GM20000 (cell line): ENCODE results near the gene SLC38A8.

ENCODE experiments used
- DNase-seq: peaks from one replicate; pipeline ENCODE4 v3.0.0; 2012; ENCODE audit warnings: low spot score
- CTCF ChIP-seq: IDR thresholded peaks from 2 replicates; pipeline ENCODE4 v1.5.1; 2012; ENCODE audit warnings: mild to moderate bottlenecking, control low read depth; ENCODE audit errors: extremely low read depth, missing control alignments

Gene SLC38A8

GRCh38 chr16:84038469-84038868, 4.1 kb downstream of the SLC38A8 start:
- no peak for DNase-seq
- no peak for TF ChIP-seq CTCF

DNA sequence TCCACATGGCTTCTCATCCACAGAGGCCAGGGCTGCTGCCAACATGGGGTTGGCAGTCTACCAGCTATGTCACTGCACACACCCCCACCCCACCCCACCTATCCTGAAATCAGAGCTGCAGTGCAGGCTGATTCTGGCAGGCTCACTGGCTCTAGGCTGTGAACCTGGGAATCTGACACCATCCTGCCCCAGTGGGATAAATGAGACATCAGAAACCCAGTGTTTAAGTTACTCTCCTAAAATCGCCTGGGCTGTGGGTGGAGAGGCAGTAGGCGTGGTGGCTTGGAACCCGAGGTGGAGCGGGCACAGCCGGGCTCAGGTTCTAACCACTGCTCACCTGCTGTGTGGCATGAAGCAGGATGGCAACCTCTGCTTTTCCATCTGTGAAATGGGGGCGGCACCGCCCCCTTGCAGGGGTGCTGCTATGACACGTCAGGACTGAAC, 5.6 kb downstream of the SLC38A8 start:
- DNase-seq = no peak
- TF ChIP-seq CTCF = no peak

- DNase-seq = no peak
- no peak for TF ChIP-seq CTCF
Measured at GRCh38 chr16:84036131-84036530, 6.5 kb downstream of the SLC38A8 start.

- DNase-seq = no peak
- TF ChIP-seq CTCF = no peak
Measured at GRCh38 chr16:84034516-84034915, 8.1 kb downstream of the SLC38A8 start.

DNA sequence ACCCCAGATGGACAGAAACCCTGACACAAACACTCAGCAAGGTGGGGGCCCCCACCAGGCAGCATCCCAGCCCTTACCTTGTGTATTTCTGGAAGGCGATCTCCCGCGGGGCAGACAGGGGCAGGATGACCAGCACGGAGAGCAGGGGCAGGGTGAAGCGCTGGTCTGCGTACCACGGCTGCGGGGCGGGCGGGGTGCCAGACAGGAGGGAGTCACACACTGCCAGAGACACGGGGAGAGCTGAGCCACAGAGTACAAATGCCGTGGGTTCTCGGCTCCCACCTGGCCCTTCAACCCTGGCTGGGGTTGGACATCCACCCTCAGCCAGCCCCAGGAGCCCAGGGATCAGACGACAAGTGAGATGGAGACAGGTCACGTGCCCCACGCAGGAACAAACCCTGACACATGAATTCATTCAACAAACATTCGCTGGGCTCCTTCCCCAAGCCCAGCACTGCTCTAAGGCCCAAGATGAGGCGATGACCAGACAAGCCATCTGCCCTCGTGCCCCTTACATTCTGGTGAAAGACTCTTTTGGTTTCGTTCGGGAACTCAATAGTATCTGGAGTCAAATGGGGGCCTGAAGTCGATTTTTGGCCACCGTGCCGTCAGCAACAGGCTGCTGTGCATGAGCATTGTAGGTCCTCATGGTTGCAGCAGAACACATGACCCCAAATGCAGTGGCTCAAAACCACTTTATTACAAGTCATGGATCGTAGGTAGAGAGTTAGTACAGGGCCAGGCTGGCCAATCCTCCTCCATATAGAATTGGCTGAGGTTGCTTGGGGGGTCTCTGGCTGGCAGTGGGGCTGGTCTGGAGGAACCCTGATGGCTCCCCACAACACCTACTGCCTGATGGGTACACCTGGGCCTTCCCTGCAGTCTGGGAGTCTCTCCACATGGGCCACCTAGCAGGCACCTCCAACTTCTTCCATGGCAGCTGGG, 9.1 kb downstream of the SLC38A8 start:
- no peak for TF ChIP-seq CTCF
- DNase-seq = no peak

DNA sequence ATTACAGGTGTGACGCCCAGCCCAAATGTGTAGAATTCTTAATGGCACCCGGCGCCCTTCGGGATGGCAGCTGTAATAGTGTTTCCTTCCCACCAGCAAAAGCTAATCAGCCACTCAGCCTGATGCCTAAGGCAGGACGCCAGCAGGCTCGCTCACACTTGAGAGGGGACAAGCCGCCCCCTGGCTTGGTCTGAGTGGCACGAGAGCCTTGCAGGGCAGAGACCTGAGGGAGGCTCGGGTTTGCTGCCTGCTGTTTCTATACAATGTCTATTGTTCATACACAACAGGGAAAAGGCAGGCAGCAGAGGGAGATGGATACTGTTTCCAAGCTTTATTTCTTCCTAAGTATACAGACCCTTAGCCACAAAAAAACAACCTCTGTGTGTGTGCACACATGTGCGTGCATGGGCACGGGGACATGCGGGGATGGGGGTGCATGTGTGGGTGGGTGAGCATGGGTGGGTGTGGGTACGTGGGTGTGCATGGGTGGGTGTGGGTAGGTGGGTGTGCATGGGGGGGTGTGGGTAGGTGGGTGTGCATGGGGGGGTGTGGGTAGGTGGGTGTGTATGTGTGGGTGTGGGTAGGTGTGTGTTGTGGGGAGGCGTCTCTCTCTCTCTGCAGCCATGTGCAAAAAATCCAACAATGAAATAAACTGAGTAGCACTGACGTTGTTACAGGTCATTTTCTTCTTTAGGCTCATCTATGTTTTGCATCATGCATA, 10.0 kb downstream of the SLC38A8 start:
- DNase-seq = no peak
- no peak for TF ChIP-seq CTCF

DNA sequence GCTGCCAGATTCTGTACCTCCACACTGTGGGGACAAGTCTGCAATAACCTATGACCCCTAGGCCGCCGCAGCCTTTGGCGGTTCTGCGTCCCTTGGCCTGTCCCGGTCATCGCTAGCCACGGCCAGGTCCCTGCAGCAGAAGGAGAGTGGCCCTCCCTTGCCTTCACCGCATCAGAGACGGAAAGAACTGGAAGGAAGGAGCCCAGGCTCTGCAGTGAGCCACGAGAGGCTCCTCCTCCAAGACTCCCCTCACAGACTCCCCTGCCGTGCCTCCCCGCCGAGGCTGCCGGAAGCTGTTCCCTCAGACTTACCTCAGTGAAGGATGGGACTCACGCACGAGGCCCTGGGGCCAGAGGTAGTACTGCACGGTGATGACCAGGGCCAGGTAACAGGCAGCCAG, 11.0 kb downstream of the SLC38A8 start:
- no peak for DNase-seq
- TF ChIP-seq CTCF = no peak
